ENCODE data around the gene MAP4K4. TPM values are rescaled to one million over a fixed set of nuclear protein-coding genes. Genes with fewer than 3 reads are reported as not detected.

The MAP4K4 gene
- total and polyA plus RNA-seq, 2 experiments from 2014 or later = 20.3 to 115 TPM

DNA sequence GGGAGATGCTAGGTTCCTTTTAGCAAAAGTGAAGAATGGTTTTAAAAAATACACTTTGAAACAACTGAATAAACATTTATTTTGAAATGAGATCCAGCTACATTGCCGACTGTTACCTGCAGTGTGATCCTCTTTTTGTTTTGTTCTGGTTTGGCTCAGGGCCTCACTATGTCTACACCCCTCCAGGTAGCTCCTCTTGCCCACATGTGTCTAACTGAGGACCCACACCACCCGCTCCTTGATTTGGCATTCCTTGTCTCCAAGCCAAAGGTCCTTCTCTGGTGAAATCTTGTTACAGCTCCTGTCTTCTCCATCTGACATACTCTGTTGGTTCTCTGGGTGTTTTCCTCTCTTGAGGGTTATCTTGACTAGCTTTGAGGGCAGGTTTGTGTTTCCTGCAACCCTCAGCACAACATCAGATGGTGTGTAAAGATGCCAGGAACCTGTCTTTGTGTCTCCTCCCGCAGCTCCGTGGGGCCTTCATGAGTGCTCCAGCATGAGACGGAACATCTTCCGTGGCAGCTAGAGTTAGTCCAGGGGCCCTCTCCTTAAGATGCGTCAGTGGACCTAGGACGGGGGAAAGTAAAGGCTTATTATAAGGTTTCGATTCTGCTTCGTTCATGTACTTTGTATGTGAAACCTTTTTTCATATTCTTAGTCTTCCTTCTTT lies 32.1 kb downstream of the MAP4K4 start:
- no peak overlapping the region for H3K4me3 ChIP-seq
- WGBS, 2 experiments (ENCODE audit: low coverage in 1 of 2, low lambda C conversion rate in 2 of 2, missing lambda C conversion rate in 2 of 2) = 84 to 89% methylated on average over 10 of the region's 10 CpGs
- H4K20me1 ChIP-seq (ENCODE audit: insufficient read depth) = peaks cover 46% of the 10 kb centered on the region
- no peak for DNase-seq
- TF ChIP-seq EZH2 (IDR thresholded peaks at IDR 0.05; ENCODE audit: insufficient read depth, poor library complexity, severe bottlenecking) (no peak), EZH2phosphoT487 (IDR thresholded peaks at IDR 0.05; ENCODE audit: insufficient read depth, low read depth) (no peak)
- H3K36me3 ChIP-seq (ENCODE audit: low read depth) = no peaks in the 10 kb centered on the region
- H3K79me2 ChIP-seq (ENCODE audit: insufficient read depth) = peaks cover 100% of the 10 kb centered on the region
- H3K9me3 ChIP-seq (ENCODE audit: low read depth) = no peaks in the 10 kb centered on the region
- peaks cover 45% of the 10 kb centered on the region for H3K4me1 ChIP-seq (ENCODE audit: insufficient read depth)
- no peak overlapping the region for H3K4me2 ChIP-seq (ENCODE audit: unreplicated experiment)
- in situ Hi-C loops (cut with MboI) = no loop called here
- no peaks in the 10 kb centered on the region for H3K27me3 ChIP-seq (replicated peaks; ENCODE audit: insufficient read depth)
- H3K9me2 ChIP-seq (ENCODE audit: insufficient read depth) = no peaks in the 10 kb centered on the region
- peaks cover 19% of the 10 kb centered on the region; the same call in 1 of the 2 replicates for H3F3A ChIP-seq (ENCODE audit: insufficient read depth)
- no peak overlapping the region for H3K27ac ChIP-seq
- H2AFZ ChIP-seq = no peak overlapping the region
- no peak overlapping the region for H3K9ac ChIP-seq

DNA sequence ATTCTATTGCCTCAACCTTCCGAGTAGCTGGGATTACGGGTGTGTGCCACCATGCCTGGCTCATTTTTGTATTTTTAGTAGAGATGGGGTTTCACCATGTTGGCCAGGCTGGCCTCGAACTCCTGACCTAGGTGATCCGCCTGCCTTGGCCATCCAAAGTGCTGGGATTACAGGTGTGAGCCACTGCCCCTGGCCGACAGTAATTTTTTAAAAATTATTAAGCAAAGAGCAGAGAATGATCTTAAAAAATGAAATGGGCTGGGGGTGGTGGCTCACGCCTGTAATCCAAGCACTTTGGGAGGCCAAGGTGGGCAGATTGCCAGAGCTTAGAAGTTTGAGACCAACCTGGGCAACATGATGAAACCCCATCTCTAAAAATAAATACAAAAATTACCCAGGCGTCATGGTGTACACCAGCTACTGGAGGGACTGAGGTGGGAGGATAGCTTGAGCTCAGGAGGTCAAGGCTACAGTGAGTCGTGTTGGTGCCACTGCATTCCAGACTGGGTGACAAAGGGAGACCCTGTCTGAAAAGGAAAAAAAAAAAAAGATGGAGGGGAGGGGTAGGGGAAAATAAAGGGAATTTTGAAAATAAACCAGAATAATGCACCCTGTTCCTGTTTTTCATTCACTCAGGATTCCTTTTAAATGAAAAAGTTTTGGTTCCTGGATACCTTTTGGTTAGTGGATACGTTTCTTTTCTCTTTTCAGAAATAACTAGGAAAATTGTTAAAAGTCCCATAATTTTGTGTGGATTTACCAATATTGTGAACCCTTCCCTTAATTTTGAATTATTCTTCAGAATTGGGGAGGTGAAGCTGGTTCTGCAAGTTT lies 33.9 kb downstream of the MAP4K4 start:
- no peaks in the 10 kb centered on the region for H3K36me3 ChIP-seq (ENCODE audit: low read depth)
- H3K4me3 ChIP-seq = no peak overlapping the region
- DNase-seq = no peak
- in situ Hi-C loops (cut with MboI) = no loop called here
- peaks cover 43% of the 10 kb centered on the region for H4K20me1 ChIP-seq (ENCODE audit: insufficient read depth)
- H3K79me2 ChIP-seq (ENCODE audit: insufficient read depth) = peaks cover 100% of the 10 kb centered on the region
- peaks cover 59% of the 10 kb centered on the region for H3K4me1 ChIP-seq (ENCODE audit: insufficient read depth)
- H3K9ac ChIP-seq = no peak overlapping the region
- H3K9me3 ChIP-seq (ENCODE audit: low read depth) = no peaks in the 10 kb centered on the region
- H3K27ac ChIP-seq = no peak overlapping the region
- H3K27me3 ChIP-seq (replicated peaks; ENCODE audit: insufficient read depth) = no peaks in the 10 kb centered on the region
- H3K4me2 ChIP-seq (ENCODE audit: unreplicated experiment) = no peak overlapping the region
- WGBS, 2 experiments (ENCODE audit: low coverage in 1 of 2, low lambda C conversion rate in 2 of 2, missing lambda C conversion rate in 2 of 2) = 85 to 90% methylated on average over 9 of the region's 9 CpGs
- TF ChIP-seq EZH2phosphoT487 (IDR thresholded peaks at IDR 0.05; ENCODE audit: insufficient read depth, low read depth) = no peak
- no peak for TF ChIP-seq EZH2 (IDR thresholded peaks at IDR 0.05; ENCODE audit: insufficient read depth, poor library complexity, severe bottlenecking)
- no peak overlapping the region for H2AFZ ChIP-seq
- H3K9me2 ChIP-seq (ENCODE audit: insufficient read depth) = no peaks in the 10 kb centered on the region
- H3F3A ChIP-seq (ENCODE audit: insufficient read depth) = peaks cover 24% of the 10 kb centered on the region

DNA sequence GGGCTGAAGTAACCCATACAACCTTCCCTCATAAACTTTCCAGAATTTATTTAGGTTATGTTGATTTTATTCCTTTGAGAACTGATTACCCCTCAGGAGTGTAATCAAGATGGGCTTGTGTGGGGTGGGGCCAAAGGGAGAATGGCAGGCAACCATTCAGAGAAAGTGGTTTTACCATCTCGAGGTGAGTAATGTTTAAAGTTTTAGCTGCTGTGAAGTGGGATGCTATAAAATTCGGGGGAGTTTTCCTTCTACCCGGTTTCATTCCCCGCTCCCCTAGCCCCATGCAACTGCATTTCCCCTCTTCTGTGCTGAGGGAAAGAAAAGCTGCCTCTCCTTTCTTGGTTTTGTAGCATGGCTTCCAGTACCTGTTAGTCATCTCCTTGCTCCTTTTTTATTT lies 34.7 kb downstream of the MAP4K4 start:
- H3F3A ChIP-seq (ENCODE audit: insufficient read depth) = peaks cover 28% of the 10 kb centered on the region
- H4K20me1 ChIP-seq (ENCODE audit: insufficient read depth) = peaks cover 37% of the 10 kb centered on the region
- no peak overlapping the region for H3K9ac ChIP-seq
- 96 to 97% methylated on average over 4 of the region's 4 CpGs for WGBS, 2 experiments (ENCODE audit: low coverage in 1 of 2, low lambda C conversion rate in 2 of 2, missing lambda C conversion rate in 2 of 2)
- no peaks in the 10 kb centered on the region for H3K27me3 ChIP-seq (replicated peaks; ENCODE audit: insufficient read depth)
- no peaks in the 10 kb centered on the region for H3K36me3 ChIP-seq (ENCODE audit: low read depth)
- no peaks in the 10 kb centered on the region for H3K9me3 ChIP-seq (ENCODE audit: low read depth)
- no peak overlapping the region for H2AFZ ChIP-seq
- DNase-seq = peak; percentile 40
- TF ChIP-seq EZH2phosphoT487 (IDR thresholded peaks at IDR 0.05; ENCODE audit: insufficient read depth, low read depth) = no peak
- no peak for TF ChIP-seq EZH2 (IDR thresholded peaks at IDR 0.05; ENCODE audit: insufficient read depth, poor library complexity, severe bottlenecking)
- H3K27ac ChIP-seq = no peak overlapping the region
- no peaks in the 10 kb centered on the region for H3K9me2 ChIP-seq (ENCODE audit: insufficient read depth)
- in situ Hi-C loops (cut with MboI) = no loop called here
- no peak overlapping the region for H3K4me2 ChIP-seq (ENCODE audit: unreplicated experiment)
- peaks cover 61% of the 10 kb centered on the region for H3K4me1 ChIP-seq (ENCODE audit: insufficient read depth)
- H3K79me2 ChIP-seq (ENCODE audit: insufficient read depth) = peaks cover 96% of the 10 kb centered on the region
- no peak overlapping the region for H3K4me3 ChIP-seq

DNA sequence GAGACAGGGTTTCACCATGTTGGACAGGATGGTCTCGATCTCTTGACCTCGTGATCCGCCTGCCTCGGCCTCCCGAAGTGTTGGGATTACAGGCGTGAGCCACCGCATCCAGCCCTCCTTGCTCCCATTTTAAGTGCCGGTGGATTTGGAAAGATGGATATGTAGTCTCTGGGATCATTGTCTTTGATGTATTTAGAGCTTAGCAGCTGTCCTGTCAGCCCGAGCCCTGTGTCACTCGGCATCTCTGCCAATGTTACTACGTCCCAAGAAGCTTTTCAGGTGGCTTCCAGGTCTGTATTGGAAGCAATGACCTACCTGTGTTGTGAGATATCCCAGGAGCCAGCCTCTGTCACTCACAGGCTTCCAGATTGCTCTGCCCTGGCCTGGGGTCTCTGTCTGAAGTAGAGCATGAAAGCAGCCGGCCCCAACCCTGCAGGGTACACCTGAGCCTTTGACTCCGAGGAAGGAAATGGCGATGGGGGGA lies 35.3 kb downstream of the MAP4K4 start:
- no peaks in the 10 kb centered on the region for H3K36me3 ChIP-seq (ENCODE audit: low read depth)
- H2AFZ ChIP-seq = no peak overlapping the region
- peaks cover 93% of the 10 kb centered on the region for H3K79me2 ChIP-seq (ENCODE audit: insufficient read depth)
- H3K4me3 ChIP-seq = no peak overlapping the region
- H4K20me1 ChIP-seq (ENCODE audit: insufficient read depth) = peaks cover 31% of the 10 kb centered on the region
- H3F3A ChIP-seq (ENCODE audit: insufficient read depth) = peaks cover 30% of the 10 kb centered on the region
- no peaks in the 10 kb centered on the region for H3K27me3 ChIP-seq (replicated peaks; ENCODE audit: insufficient read depth)
- H3K4me2 ChIP-seq (ENCODE audit: unreplicated experiment) = no peak overlapping the region
- TF ChIP-seq EZH2phosphoT487 (IDR thresholded peaks at IDR 0.05; ENCODE audit: insufficient read depth, low read depth) = no peak
- TF ChIP-seq EZH2 (IDR thresholded peaks at IDR 0.05; ENCODE audit: insufficient read depth, poor library complexity, severe bottlenecking) = no peak
- H3K9ac ChIP-seq = no peak overlapping the region
- WGBS, 2 experiments (ENCODE audit: low coverage in 1 of 2, low lambda C conversion rate in 2 of 2, missing lambda C conversion rate in 2 of 2) = 91 to 93% methylated on average over 14 of the region's 14 CpGs
- no peak for DNase-seq
- H3K4me1 ChIP-seq (ENCODE audit: insufficient read depth) = peaks cover 59% of the 10 kb centered on the region
- in situ Hi-C loops (cut with MboI) = no loop called here
- H3K9me2 ChIP-seq (ENCODE audit: insufficient read depth) = no peaks in the 10 kb centered on the region
- H3K27ac ChIP-seq = no peak overlapping the region
- H3K9me3 ChIP-seq (ENCODE audit: low read depth) = no peaks in the 10 kb centered on the region

All from GM23248 (cell line).